Measurements from ENCODE around the gene FHOD3. TPM values are rescaled to one million over a fixed set of nuclear protein-coding genes. Genes with fewer than 3 reads are reported as not detected.

Gene FHOD3
- total RNA-seq, 1 donor, result 13.0 TPM

DNA sequence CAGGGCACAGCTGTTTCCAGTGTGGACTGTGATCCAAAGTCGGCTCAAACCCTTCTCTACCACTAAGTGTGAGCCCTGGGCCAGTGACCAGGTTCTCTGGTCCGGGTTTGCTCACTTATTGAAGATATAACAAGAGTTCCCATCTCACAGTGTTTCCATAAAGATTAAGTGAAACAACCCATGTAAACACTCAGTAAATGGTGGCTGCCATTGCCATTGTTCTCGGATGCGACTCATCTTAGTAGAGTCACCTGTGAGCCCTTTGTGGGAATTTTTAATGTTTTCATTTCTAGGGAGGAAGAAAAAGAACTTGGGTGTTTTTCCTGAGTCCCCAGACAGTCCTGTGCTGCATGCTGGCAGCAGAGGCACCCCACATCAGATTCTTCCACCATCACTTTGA lies 477.9 kb downstream of the FHOD3 start:
- Histone ChIP-seq H2AFZ (ENCODE audit: low read length) (no peak overlapping the region), H3K27me3 (ENCODE audit: insufficient read depth, low read length) (no peaks in the 10 kb centered on the region), H3K27ac (ENCODE audit: low read depth, low read length) (no peak overlapping the region), H3K4me3 (ENCODE audit: insufficient read depth, low read length) (no peak overlapping the region), H3K4me1 (ENCODE audit: insufficient read depth, low read length) (peaks cover 12% of the 10 kb centered on the region), H3K36me3 (ENCODE audit: insufficient read depth, low read length) (no peaks in the 10 kb centered on the region), H3K9me3 (ENCODE audit: low read depth, low read length) (no peaks in the 10 kb centered on the region), H3K4me2 (ENCODE audit: insufficient read depth, low read length) (no peak overlapping the region), H3K79me2 (ENCODE audit: insufficient read depth, low read length) (no peaks in the 10 kb centered on the region), H4K20me1 (ENCODE audit: insufficient read depth, low read length) (no peaks in the 10 kb centered on the region)
- no peak for DNase-seq (ENCODE audit: insufficient read length, low spot score, missing footprints)
- no peak for TF ChIP-seq CTCF (IDR thresholded peaks at IDR 0.05; ENCODE audit: extremely low read depth, low read depth, low read length)

DNA sequence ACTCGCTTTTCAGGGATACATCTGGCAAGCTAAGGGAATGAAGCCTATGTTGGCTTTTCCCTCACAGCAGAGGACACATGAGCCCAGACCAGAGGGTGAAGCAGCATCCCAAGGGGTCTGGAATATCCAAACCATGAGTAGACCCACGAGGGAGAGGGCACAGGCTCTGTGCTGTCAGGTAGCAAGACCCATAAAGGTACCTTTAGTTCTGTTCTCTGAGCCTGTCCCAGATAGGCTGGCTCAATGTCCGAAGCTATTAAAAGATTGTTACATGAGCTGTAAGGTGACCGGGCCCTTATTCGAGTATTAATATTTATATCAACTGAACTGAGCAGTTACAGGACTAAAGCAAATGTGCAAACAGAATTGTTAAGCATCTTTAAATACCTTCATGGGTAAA lies 479.1 kb downstream of the FHOD3 start:
- Histone ChIP-seq H3K79me2 (ENCODE audit: insufficient read depth, low read length) (no peaks in the 10 kb centered on the region), H4K20me1 (ENCODE audit: insufficient read depth, low read length) (no peaks in the 10 kb centered on the region), H3K9me3 (ENCODE audit: low read depth, low read length) (no peaks in the 10 kb centered on the region), H3K4me1 (ENCODE audit: insufficient read depth, low read length) (peaks cover 11% of the 10 kb centered on the region), H3K27me3 (ENCODE audit: insufficient read depth, low read length) (no peaks in the 10 kb centered on the region), H2AFZ (ENCODE audit: low read length) (no peak overlapping the region), H3K36me3 (ENCODE audit: insufficient read depth, low read length) (no peaks in the 10 kb centered on the region), H3K4me2 (ENCODE audit: insufficient read depth, low read length) (no peak overlapping the region), H3K27ac (ENCODE audit: low read depth, low read length) (no peak overlapping the region), H3K4me3 (ENCODE audit: insufficient read depth, low read length) (no peak overlapping the region)
- no peak for DNase-seq (ENCODE audit: insufficient read length, low spot score, missing footprints)
- no peak for TF ChIP-seq CTCF (IDR thresholded peaks at IDR 0.05; ENCODE audit: extremely low read depth, low read depth, low read length)

GRCh38 chr18:36777566-36777965 lies 480.1 kb downstream of the FHOD3 start:
- H3K27me3 ChIP-seq (ENCODE audit: insufficient read depth, low read length), result no peaks in the 10 kb centered on the region
- no peak overlapping the region for H3K4me3 ChIP-seq (ENCODE audit: insufficient read depth, low read length)
- H4K20me1 ChIP-seq (ENCODE audit: insufficient read depth, low read length), result no peaks in the 10 kb centered on the region
- H3K4me2 ChIP-seq (ENCODE audit: insufficient read depth, low read length), result no peak overlapping the region
- peaks cover 3% of the 10 kb centered on the region for H3K4me1 ChIP-seq (ENCODE audit: insufficient read depth, low read length)
- no peak overlapping the region for H3K27ac ChIP-seq (ENCODE audit: low read depth, low read length)
- no peaks in the 10 kb centered on the region for H3K9me3 ChIP-seq (ENCODE audit: low read depth, low read length)
- DNase-seq (ENCODE audit: insufficient read length, low spot score, missing footprints), result no peak
- no peak overlapping the region for H2AFZ ChIP-seq (ENCODE audit: low read length)
- no peaks in the 10 kb centered on the region for H3K79me2 ChIP-seq (ENCODE audit: insufficient read depth, low read length)
- no peak for TF ChIP-seq CTCF (IDR thresholded peaks at IDR 0.05; ENCODE audit: extremely low read depth, low read depth, low read length)
- H3K36me3 ChIP-seq (ENCODE audit: insufficient read depth, low read length), result no peaks in the 10 kb centered on the region

GRCh38 chr18:36780748-36781147 lies 483.2 kb downstream of the FHOD3 start:
- H3K27me3 ChIP-seq (ENCODE audit: insufficient read depth, low read length), result no peaks in the 10 kb centered on the region
- H3K9me3 ChIP-seq (ENCODE audit: low read depth, low read length), result no peaks in the 10 kb centered on the region
- no peak overlapping the region for H2AFZ ChIP-seq (ENCODE audit: low read length)
- H4K20me1 ChIP-seq (ENCODE audit: insufficient read depth, low read length), result no peaks in the 10 kb centered on the region
- no peak overlapping the region for H3K4me2 ChIP-seq (ENCODE audit: insufficient read depth, low read length)
- DNase-seq (ENCODE audit: insufficient read length, low spot score, missing footprints), result no peak
- H3K27ac ChIP-seq (ENCODE audit: low read depth, low read length), result no peak overlapping the region
- H3K4me1 ChIP-seq (ENCODE audit: insufficient read depth, low read length), result no peaks in the 10 kb centered on the region
- no peak for TF ChIP-seq CTCF (IDR thresholded peaks at IDR 0.05; ENCODE audit: extremely low read depth, low read depth, low read length)
- no peak overlapping the region for H3K4me3 ChIP-seq (ENCODE audit: insufficient read depth, low read length)
- no peaks in the 10 kb centered on the region for H3K79me2 ChIP-seq (ENCODE audit: insufficient read depth, low read length)
- no peaks in the 10 kb centered on the region for H3K36me3 ChIP-seq (ENCODE audit: insufficient read depth, low read length)
